Keratinocyte (primary cell): Measurements from ENCODE around the gene SIGLEC9.

Experiments used
- CTCF ChIP-seq, 3 experiments: IDR thresholded peaks in 1 of 3; conservative IDR thresholded peaks in 1 of 3; optimal IDR thresholded peaks in 1 of 3; 2 replicates in 2 of 3; 3 replicates in 1 of 3; pipeline versions ENCODE3 to v1.5.1; 2011; ENCODE audit warnings: low read length in 3 of 3, mild to moderate bottlenecking in 3 of 3, moderate library complexity in 2 of 3, control low read depth in 1 of 3, inconsistent platforms in 1 of 3; ENCODE audit not compliant: insufficient read depth in 2 of 3; ENCODE audit errors: extremely low read depth in 1 of 3
- EZH2 ChIP-seq: IDR thresholded peaks from one replicate; pipeline ENCODE4 v1.6.1; 2012; ENCODE audit warnings: inconsistent platforms, mild to moderate bottlenecking, low read length, moderate library complexity

- no peak for TF ChIP-seq CTCF (optimal IDR thresholded peaks at IDR 0.05 in 1 of 3, IDR thresholded peaks at IDR 0.05 in 1 of 3, conservative IDR thresholded peaks at IDR 0.05 in 1 of 3; ENCODE audit: extremely low read depth in 1 of 3, insufficient read depth in 2 of 3, low read length in 3 of 3)
- no peak for TF ChIP-seq EZH2
Observed at GRCh38 chr19:51091126-51091525, 33.6 kb upstream of the SIGLEC9 start.
